HepG2 (cell line): ENCODE measurements around the gene THSD1.

ENCODE experiments used
- FOXP4 ChIP-seq: sonication (generic); formaldehyde crosslinking; IDR thresholded peaks from 2 replicates; pipeline ENCODE4 v1.4.0; 2020; ENCODE audit warnings: missing genetic modification reagents
- JUND ChIP-seq: sonication (generic); formaldehyde crosslinking; IDR thresholded peaks from 2 replicates; pipeline ENCODE4 v1.8.0; 2022; ENCODE audit warnings: mild to moderate bottlenecking, missing genetic modification reagents
- ZNF318 ChIP-seq: sonication (generic); formaldehyde crosslinking; IDR thresholded peaks from 2 replicates; pipeline ENCODE4 v1.4.0; 2020; ENCODE audit warnings: mild to moderate bottlenecking, missing genetic modification reagents
- ZNF326 ChIP-seq: sonication (generic); formaldehyde crosslinking; IDR thresholded peaks from 2 replicates; pipeline ENCODE4 v1.4.0; 2020; ENCODE audit warnings: missing genetic modification reagents, borderline replicate concordance
- ZNF644 ChIP-seq: IDR thresholded peaks from 2 replicates; pipeline ENCODE4 v1.6.1; 2016; ENCODE audit warnings: low read depth
- TF ChIP-seq, protein P1 (sequence below): sonication (generic); formaldehyde crosslinking; IDR thresholded peaks from 2 replicates; pipeline ENCODE4 v1.4.0; 2020; ENCODE audit warnings: low read depth, mild to moderate bottlenecking, missing genetic modification reagents
- TF ChIP-seq, protein P2 (sequence below): sonication (generic); formaldehyde crosslinking; IDR thresholded peaks from 2 replicates; pipeline ENCODE4 v1.4.0; 2020; ENCODE audit warnings: missing genetic modification reagents

DNA sequence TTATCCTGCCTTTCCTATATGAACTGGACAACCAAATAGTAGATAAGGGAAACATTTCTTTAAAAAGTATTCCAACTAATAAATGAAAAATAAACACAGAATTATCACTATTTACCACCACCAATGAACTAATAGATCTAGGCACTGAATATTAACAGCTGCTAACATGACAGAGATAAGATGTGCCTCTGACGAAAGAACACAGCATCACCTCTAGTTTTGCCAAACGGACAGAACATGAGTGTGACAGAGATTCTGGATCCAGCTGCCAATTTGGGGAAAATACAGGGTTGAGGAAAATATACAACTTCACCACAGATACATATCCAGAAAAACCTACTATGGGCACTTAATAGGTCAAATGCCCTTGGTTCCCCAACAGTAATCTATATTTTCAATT, 26.5 kb upstream of the THSD1 start:
- TF ChIP-seq, protein P1, sequence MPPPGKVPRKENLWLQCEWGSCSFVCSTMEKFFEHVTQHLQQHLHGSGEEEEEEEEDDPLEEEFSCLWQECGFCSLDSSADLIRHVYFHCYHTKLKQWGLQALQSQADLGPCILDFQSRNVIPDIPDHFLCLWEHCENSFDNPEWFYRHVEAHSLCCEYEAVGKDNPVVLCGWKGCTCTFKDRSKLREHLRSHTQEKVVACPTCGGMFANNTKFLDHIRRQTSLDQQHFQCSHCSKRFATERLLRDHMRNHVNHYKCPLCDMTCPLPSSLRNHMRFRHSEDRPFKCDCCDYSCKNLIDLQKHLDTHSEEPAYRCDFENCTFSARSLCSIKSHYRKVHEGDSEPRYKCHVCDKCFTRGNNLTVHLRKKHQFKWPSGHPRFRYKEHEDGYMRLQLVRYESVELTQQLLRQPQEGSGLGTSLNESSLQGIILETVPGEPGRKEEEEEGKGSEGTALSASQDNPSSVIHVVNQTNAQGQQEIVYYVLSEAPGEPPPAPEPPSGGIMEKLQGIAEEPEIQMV (CRISPR knock-in tag) = no peak
- no peak for TF ChIP-seq FOXP4 (CRISPR knock-in tag)
- no peak for TF ChIP-seq ZNF318
- no peak for TF ChIP-seq JUND (CRISPR knock-in tag)
- no peak for TF ChIP-seq ZNF644 (CRISPR knock-in tag)
- TF ChIP-seq ZNF326 (CRISPR knock-in tag) = no peak
- TF ChIP-seq, protein P2, sequence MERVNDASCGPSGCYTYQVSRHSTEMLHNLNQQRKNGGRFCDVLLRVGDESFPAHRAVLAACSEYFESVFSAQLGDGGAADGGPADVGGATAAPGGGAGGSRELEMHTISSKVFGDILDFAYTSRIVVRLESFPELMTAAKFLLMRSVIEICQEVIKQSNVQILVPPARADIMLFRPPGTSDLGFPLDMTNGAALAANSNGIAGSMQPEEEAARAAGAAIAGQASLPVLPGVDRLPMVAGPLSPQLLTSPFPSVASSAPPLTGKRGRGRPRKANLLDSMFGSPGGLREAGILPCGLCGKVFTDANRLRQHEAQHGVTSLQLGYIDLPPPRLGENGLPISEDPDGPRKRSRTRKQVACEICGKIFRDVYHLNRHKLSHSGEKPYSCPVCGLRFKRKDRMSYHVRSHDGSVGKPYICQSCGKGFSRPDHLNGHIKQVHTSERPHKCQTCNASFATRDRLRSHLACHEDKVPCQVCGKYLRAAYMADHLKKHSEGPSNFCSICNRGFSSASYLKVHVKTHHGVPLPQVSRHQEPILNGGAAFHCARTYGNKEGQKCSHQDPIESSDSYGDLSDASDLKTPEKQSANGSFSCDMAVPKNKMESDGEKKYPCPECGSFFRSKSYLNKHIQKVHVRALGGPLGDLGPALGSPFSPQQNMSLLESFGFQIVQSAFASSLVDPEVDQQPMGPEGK (CRISPR knock-in tag) = no peak
